Endothelial cell of umbilical vein (primary cell): Measurements from ENCODE around the gene TSEN2. TPM values are rescaled to one million over a fixed set of nuclear protein-coding genes. Genes with fewer than 3 reads are reported as not detected.

Source experiments
- BruUV-seq: library from RNA; stranded (reverse); fragments of 400-500 nt; replicated peaks from 2 replicates; lab custom pipeline; 2021; lab: Mats Ljungman, UMichigan
- CTCF ChIA-PET: fragments of 300-600, 350-600 bp; sonication (Branson Sonifier 250); formaldehyde crosslinking; loops from one replicate; lab custom pipeline; 2021; ENCODE audit warnings: antibody characterized with exemption, inconsistent platforms; lab: Charles Lee
- POLR2A ChIA-PET: fragments of 300-600, 350-600 bp; sonication (Branson Sonifier 250); formaldehyde crosslinking; loops from one replicate; lab custom pipeline; 2021; ENCODE audit warnings: antibody characterized with exemption, inconsistent platforms; lab: Charles Lee
- DNase-seq: peaks from one replicate; pipeline ENCODE4 v3.0.0-alpha.2; 2011; ENCODE audit warnings: low read depth, low spot score
- FAIRE-seq: peaks from 2 replicates; lab custom pipeline; 2011; peaks lifted over from hg19 to GRCh38; lab: Jason Lieb, UNC
- H2AFZ ChIP-seq: 2 replicates; pipeline ENCODE4 v1.6.0; 2012; ENCODE audit warnings: low read depth, low read length, control low read depth, inconsistent platforms
- H3K27ac ChIP-seq: 2 replicates; pipeline ENCODE4 v1.5.1; 2011; ENCODE audit warnings: low read depth, mild to moderate bottlenecking, control low read depth, low read length, moderate library complexity; ENCODE audit not compliant: insufficient read depth
- H3K27me3 ChIP-seq, 2 experiments: 2 replicates each; pipeline versions ENCODE4 v1.6.0 to v1.6.1; 2011; ENCODE audit warnings: low read length in 2 of 2, mixed read lengths in 1 of 2; ENCODE audit not compliant: control insufficient read depth in 2 of 2, insufficient read depth in 2 of 2
- H3K36me3 ChIP-seq, 2 experiments: 2 replicates in 1 of 2; 3 replicates in 1 of 2; pipeline ENCODE4 v1.5.1; 2011; ENCODE audit warnings: low read length in 2 of 2, mild to moderate bottlenecking in 1 of 2, moderate library complexity in 1 of 2; ENCODE audit not compliant: control insufficient read depth in 2 of 2, insufficient read depth in 2 of 2; ENCODE audit errors: extremely low read depth in 1 of 2
- H3K4me1 ChIP-seq: 3 replicates; pipeline ENCODE4 v1.5.1; 2011; ENCODE audit warnings: mild to moderate bottlenecking, low read length; ENCODE audit not compliant: control insufficient read depth, insufficient read depth; ENCODE audit errors: extremely low read depth
- H3K4me2 ChIP-seq: 2 replicates; pipeline ENCODE4 v1.6.1; 2011; ENCODE audit warnings: low read length, control low read depth, mixed read lengths; ENCODE audit not compliant: insufficient read depth
- H3K4me3 ChIP-seq, 3 experiments: fragments of 200-600 bp in 1 of 3; sonication (generic), shearing (Covaris generic) in 1 of 3; replicated peaks in 1 of 3; 2 replicates each; pipeline ENCODE4 v1.5.1; 2011 to 2016; ENCODE audit warnings: control low read depth in 3 of 3, low read length in 3 of 3, mild to moderate bottlenecking in 2 of 3, inconsistent platforms in 1 of 3, low read depth in 1 of 3, moderate library complexity in 1 of 3; ENCODE audit not compliant: insufficient read depth in 1 of 3
- H3K79me2 ChIP-seq: 2 replicates; pipeline ENCODE4 v1.6.0; 2012; ENCODE audit warnings: low read length, inconsistent platforms; ENCODE audit not compliant: control insufficient read depth, insufficient read depth
- H3K9ac ChIP-seq: replicated peaks from 2 replicates; pipeline ENCODE3; 2011; ENCODE audit warnings: low read length, control low read depth; ENCODE audit not compliant: insufficient read depth; ENCODE audit errors: extremely low read depth
- H3K9me1 ChIP-seq: replicated peaks from 3 replicates; pipeline ENCODE4 v1.6.0; 2011; ENCODE audit warnings: mild to moderate bottlenecking, low read length; ENCODE audit not compliant: control insufficient read depth, insufficient read depth; ENCODE audit errors: extremely low read depth
- H3K9me3 ChIP-seq: replicated peaks from 2 replicates; pipeline ENCODE4 v1.5.1; 2012; ENCODE audit warnings: low read length, inconsistent platforms; ENCODE audit not compliant: control insufficient read depth, insufficient read depth
- H4K20me1 ChIP-seq: replicated peaks from 2 replicates; pipeline ENCODE3; 2011; ENCODE audit warnings: mild to moderate bottlenecking, low read length; ENCODE audit not compliant: control insufficient read depth, insufficient read depth; ENCODE audit errors: extremely low read depth
- EZH2 ChIP-seq: IDR thresholded peaks from 2 replicates; pipeline ENCODE4 v1.6.1; 2012; ENCODE audit warnings: borderline replicate concordance, low read depth, mild to moderate bottlenecking, moderate library complexity, low read length, inconsistent platforms; ENCODE audit not compliant: severe bottlenecking
- FOS ChIP-seq: IDR thresholded peaks from 2 replicates; pipeline ENCODE4 v1.6.1; 2011; ENCODE audit warnings: mild to moderate bottlenecking, low read length, moderate library complexity, borderline replicate concordance; ENCODE audit not compliant: insufficient read depth
- GATA2 ChIP-seq: IDR thresholded peaks from 2 replicates; pipeline ENCODE4 v1.7.0; 2011; ENCODE audit warnings: low read depth, mild to moderate bottlenecking, moderate library complexity, mixed read lengths, low read length; ENCODE audit not compliant: insufficient read length, insufficient read depth
- JUN ChIP-seq: IDR thresholded peaks from 2 replicates; pipeline ENCODE4 v1.6.1; 2011; ENCODE audit warnings: borderline replicate concordance, low read depth; ENCODE audit not compliant: insufficient read length, insufficient read depth
- MAX ChIP-seq: IDR thresholded peaks from 2 replicates; pipeline ENCODE4 v1.6.1; 2011; ENCODE audit not compliant: insufficient read depth, insufficient read length
- MYC ChIP-seq: IDR thresholded peaks from one replicate; pipeline ENCODE4 v1.6.1; 2011; ENCODE audit warnings: mild to moderate bottlenecking, low read depth, low read length
- POLR2A ChIP-seq: IDR thresholded peaks from 2 replicates; pipeline ENCODE4 v1.6.1; 2012; ENCODE audit warnings: low read depth, mild to moderate bottlenecking, control low read depth, low read length
- POLR2AphosphoS5 ChIP-seq: IDR thresholded peaks from 2 replicates; pipeline ENCODE4 v1.6.1; 2012; ENCODE audit warnings: low read depth, mild to moderate bottlenecking, control low read depth, low read length, moderate library complexity; ENCODE audit not compliant: insufficient read depth
- dilution Hi-C: fragments of 300-500 bp; cut with MboI; formaldehyde crosslinking; loops from one replicate; pipeline ENCODE4 v1.15.0; 2019; ENCODE audit warnings: low sequenced_read_pairs; ENCODE audit not compliant: extremely low pct_ligation_motif_present
- intact Hi-C: fragments of 100-400 bp; cut with micrococcal nuclease; formaldehyde crosslinking; loops from one replicate; pipeline ENCODE4 v1.10.0; 2022
- polyA plus RNA-seq, 4 experiments: library from polyadenylated mRNA; depleted of rRNA in 3 of 4; stranded (reverse) in 3 of 4; unstranded in 1 of 4; fragments of >200 nt; gene quantifications; 2 replicates each; pipeline versions ENCODE4 v1.2.1 to v1.2.3, GENCODE V29; 2011 to 2012; ENCODE audit warnings: missing spikeins in 1 of 4
- total RNA-seq: library from RNA; stranded (reverse); gene quantifications from 2 replicates; pipeline ENCODE4 v1.2.3, GENCODE V29; 2021
- TF ChIP-seq, protein P1 (sequence below), 2 donors: IDR thresholded peaks; 1 replicate in 1 of 2; 2 replicates in 1 of 2; pipeline ENCODE4 v1.5.1; 2011; ENCODE audit warnings: low read length in 2 of 2, mild to moderate bottlenecking in 2 of 2, moderate library complexity in 2 of 2, control low read depth in 1 of 2, inconsistent platforms in 1 of 2, low read depth in 1 of 2; ENCODE audit not compliant: insufficient read depth in 1 of 2; ENCODE audit errors: extremely low read depth in 1 of 2

TSEN2 gene
- total and polyA plus RNA-seq, 2 donors (not counting 3 experiments of a cell fraction or from before 2014, with no cell fraction given), result 8.3 to 12.1 TPM

DNA sequence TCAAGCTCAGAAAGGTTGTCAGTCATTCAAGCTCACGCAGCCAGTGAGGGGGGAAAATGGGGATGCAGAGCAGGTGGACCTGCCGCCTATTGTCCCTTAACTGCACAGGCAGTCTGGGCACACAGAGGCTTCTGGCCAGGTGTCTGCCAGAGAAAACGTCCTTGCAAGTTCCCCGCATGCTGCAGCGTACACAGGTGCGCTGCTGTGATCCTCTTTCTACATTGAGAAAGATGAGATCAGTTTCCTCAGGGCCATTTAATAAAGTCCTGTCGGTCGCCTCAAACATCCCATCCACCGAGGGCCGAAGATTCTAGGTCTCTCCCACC is 445 bp upstream of the TSEN2 start:
- H3K9ac ChIP-seq, result no peak overlapping the region
- H3K36me3 ChIP-seq, result no peaks in the 10 kb centered on the region
- CTCF ChIA-PET, result interaction anchor here (0.7 to 3.8 kb wide), 14 partner anchors 9 to 637 kb away, joined by 3 to 37 read pairs (median 3); partner anchors contain the start of genes TAMM41 and TIMP4

More for the DNA sequence above, 445 bp upstream of the TSEN2 start:
- TF ChIP-seq GATA2 (no peak), JUN (no peak), FOS (no peak), MAX (no peak), MYC (no peak), EZH2 (no peak), POLR2A (no peak), POLR2AphosphoS5 (no peak)
- TF ChIP-seq, protein P1, sequence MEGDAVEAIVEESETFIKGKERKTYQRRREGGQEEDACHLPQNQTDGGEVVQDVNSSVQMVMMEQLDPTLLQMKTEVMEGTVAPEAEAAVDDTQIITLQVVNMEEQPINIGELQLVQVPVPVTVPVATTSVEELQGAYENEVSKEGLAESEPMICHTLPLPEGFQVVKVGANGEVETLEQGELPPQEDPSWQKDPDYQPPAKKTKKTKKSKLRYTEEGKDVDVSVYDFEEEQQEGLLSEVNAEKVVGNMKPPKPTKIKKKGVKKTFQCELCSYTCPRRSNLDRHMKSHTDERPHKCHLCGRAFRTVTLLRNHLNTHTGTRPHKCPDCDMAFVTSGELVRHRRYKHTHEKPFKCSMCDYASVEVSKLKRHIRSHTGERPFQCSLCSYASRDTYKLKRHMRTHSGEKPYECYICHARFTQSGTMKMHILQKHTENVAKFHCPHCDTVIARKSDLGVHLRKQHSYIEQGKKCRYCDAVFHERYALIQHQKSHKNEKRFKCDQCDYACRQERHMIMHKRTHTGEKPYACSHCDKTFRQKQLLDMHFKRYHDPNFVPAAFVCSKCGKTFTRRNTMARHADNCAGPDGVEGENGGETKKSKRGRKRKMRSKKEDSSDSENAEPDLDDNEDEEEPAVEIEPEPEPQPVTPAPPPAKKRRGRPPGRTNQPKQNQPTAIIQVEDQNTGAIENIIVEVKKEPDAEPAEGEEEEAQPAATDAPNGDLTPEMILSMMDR (IDR thresholded peaks at IDR 0.05; ENCODE audit: extremely low read depth in 1 of 2, insufficient read depth in 1 of 2, low read depth in 1 of 2, low read length in 2 of 2), result no peak
- dilution Hi-C loops (no loop called here), intact Hi-C loops (loop anchor here (1.0 to 5.0 kb wide), 5 partner anchors 72 to 480 kb away; partner anchors contain the start of genes RAF1 and SYN2)
- FAIRE-seq (peak; percentile 8), DNase-seq (no peak)
- Histone ChIP-seq H3K79me2 (peaks cover 17% of the 10 kb centered on the region), H4K20me1 (no peaks in the 10 kb centered on the region), H3K9me1 (no peaks in the 10 kb centered on the region), H3K4me1 (peaks cover 23% of the 10 kb centered on the region), H3K4me2 (peak overlapping the region; percentile 71), H3K9me3 (no peaks in the 10 kb centered on the region), H3K27ac (no peak overlapping the region), H3K4me3 (peak overlapping the region in 2 of 3 experiments; percentile 29 to 51), H3K27me3 (no peaks in the 10 kb centered on the region), H2AFZ (peak overlapping the region; percentile 49)
- POLR2A ChIA-PET, result no interaction called here
- BruUV-seq, result no TSS peak
